DMS 273 (cell line): ENCODE measurements around the gene TLE2.
"Not testable (repeated sequence)": the region's sequence is repeated elsewhere in the genome, so short reads cannot be mapped to it uniquely, and the experiment has no call there.

Experiments used
- DNase-seq: peaks from one replicate; lab custom pipeline; 2025; ENCODE audit not compliant: unreplicated experiment; lab: John Stamatoyannopoulos, UW

Gene TLE2

GRCh38 chr19:3038214-3038613 lies 9.1 kb upstream of the TLE2 start:
- DNase-seq = no peak

- DNase-seq = not testable (repeated sequence)
These were observed 8.0 kb upstream of the TLE2 start for GRCh38 chr19:3036977-3037544.

GRCh38 chr19:3036119-3036976 lies 7.3 kb upstream of the TLE2 start:
- peak; percentile 99 for DNase-seq

GRCh38 chr19:3035542-3036118 lies 6.5 kb upstream of the TLE2 start:
- DNase-seq = peak; percentile 100

DNA sequence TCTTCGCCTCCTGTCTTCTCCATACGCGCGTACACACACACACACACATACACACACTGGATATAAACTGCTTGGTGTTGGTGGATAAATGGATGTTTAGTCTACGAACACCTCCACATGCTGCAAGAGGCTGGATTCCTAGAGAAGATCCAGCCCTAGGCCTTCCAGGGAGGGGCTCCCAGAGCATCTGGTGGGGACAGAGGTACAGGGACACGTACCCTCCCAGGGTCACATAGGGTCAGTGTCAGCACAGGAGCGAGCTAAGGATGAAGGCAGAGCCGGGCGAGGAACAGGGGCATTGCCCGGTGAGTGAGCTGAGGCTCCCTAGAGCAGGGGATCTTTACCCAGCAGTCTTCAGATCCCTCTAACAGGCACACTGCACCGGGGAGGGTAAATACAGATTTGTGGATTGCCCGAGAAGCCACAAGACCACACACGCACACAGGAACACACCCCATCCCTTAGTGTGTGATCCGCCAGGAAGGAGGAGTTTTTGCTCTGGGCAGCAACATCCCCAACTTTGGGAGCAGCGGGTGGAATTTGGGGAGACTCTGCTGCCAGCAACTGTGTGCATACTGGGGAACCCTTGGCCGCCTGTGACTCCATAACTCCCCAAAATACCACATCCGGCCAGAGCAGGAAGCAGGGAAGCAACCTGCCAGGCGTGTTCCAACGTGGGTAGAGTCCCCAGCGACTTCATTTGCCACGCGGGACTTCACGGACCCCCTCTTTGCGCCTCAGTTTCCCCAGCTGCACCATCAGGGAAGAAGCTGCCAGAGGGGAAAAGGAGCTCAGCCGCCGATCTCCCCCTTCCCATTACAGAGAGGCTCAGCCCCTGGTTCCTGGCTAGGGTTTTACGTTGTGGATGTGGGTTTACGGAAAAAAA lies 5.8 kb upstream of the TLE2 start:
- peak; percentile 67 for DNase-seq

DNA sequence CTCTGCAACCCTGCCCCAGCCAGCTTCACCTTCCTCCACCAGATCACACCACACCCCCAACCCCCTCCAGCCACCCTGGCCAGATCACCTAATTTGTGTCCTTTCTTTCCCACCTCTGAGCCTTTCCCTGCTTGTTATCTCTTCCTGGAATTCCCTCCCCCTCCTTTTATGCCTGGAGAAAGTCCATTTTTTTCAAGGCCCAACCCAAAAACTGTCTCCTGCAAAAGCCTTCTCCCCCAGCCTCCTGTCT lies 5.3 kb upstream of the TLE2 start:
- no peak for DNase-seq

- no peak for DNase-seq
These were observed 4.7 kb upstream of the TLE2 start for GRCh38 chr19:3033595-3034405.

DNA sequence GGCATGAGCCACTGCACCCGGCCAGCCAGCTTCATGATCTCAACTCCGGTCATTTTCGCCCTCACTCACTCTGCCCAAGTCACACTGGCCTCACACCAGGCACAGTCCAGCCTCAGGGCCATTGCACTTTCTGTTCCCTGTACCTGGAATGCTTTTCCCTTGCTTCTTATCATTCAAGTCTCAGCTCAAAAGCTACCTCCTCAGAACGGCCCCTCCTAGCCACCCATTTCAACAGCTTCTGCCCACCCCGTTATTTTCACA lies 2.5 kb upstream of the TLE2 start:
- DNase-seq = no peak

DNA sequence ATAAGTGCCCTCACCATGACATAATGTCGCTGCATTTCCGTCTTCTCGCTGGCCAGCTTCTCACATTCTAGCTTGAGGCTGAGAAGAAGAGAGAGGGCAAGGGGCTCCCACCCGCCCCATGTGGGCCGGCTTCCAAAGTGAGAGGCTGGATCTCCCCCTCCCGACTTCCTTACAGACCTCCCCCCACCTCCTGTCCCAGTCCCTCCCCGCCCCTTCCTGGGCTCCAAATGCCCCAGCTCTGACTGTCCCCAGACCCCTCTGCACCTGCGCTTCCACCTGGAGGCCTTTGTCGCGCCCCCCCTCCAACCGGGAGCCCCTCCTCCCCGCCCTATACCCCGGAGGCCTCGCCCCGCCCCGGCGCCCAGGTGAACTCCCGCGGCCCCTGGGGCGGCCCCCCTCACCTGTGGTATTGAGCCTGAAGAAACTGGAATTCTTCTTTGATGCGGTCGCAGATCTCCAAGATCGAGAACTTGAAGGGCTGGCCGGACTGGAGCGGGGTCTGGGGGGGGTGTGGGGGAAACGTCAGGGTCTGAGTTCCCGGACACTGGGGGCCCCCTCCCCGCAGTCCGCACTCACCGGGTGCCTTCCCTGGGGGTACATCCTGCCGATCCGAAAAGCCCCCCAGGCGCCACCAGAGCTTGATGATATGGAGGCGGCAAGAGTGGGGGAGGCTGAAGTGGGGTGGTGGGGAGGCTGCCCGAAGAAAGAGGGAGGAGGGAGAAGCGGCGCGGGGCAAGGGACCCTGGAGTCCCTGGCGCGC lies 595 bp downstream of the TLE2 start:
- no peak for DNase-seq

DNA sequence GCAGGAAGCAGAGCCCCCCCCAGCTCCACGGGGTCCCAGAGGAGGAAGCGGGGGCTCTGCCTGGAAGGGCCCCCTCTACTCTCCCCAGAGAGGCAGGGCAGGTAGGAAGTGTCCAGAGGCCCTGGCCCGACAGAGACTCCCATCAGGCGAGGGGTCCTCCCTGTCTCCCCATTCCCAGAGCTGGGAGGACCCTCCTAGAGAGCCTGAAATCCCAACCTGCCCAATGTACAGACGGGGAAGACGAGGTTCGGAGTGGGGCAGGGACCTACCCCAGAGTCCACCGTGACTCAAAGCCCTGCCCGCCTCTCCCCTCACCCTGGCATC lies 1.1 kb downstream of the TLE2 start:
- no peak for DNase-seq

DNA sequence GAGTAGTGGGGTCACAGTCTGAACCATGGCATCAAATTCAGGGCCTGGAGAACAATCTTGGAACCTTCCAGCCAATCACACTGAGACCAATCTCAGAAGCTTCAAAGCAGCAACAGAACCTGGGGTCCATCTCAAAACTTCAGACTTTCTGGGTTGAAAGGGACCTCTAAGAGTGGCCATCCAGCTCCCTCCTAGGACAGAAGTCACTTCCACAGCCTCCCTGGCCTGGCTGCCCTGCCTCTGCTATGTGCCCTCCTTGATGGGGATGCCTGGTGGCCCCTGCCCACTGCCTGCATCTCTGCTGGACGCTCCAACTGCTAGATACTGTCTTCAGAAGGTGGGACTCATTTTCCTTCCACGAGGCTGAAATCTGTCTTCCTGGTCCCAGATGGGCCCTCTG lies 1.8 kb downstream of the TLE2 start:
- no peak for DNase-seq

- no peak for DNase-seq
These were observed 2.3 kb downstream of the TLE2 start for GRCh38 chr19:3026768-3027167.

- DNase-seq = no peak
These were observed 3.6 kb downstream of the TLE2 start for GRCh38 chr19:3025549-3025886.

DNA sequence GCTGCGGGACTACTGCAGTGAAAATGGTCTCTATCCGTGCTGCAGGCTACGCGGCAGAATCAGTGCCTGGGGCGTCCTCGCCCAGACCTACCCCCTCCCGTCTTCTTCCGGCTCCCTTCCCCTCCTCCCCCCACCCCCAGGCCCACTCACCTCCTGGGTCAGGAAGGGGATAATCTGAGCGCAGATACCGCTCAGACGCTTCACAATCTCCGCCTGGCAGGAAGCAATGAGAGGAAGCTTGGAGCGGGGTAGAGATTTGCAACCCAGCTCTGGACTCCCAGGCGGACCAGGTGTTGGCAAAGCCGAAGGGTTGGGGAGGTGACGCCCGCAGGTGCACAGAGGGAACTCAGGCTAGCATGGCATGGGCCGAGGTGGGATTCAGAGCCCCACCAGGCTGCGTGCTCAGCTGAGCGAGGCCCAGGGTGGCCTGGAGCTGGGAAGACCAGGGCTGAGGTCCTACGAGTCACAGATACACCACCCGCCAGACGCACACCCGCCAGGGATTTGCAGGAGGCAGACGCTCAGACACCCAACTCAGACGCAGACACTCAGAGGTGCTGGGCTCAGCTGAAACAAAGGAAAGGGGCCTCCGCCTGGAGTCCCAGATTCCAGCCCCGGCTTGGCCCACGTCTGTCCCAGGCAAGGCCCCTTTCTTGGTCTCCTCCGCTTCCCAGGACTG lies 4.1 kb downstream of the TLE2 start:
- no peak for DNase-seq

DNA sequence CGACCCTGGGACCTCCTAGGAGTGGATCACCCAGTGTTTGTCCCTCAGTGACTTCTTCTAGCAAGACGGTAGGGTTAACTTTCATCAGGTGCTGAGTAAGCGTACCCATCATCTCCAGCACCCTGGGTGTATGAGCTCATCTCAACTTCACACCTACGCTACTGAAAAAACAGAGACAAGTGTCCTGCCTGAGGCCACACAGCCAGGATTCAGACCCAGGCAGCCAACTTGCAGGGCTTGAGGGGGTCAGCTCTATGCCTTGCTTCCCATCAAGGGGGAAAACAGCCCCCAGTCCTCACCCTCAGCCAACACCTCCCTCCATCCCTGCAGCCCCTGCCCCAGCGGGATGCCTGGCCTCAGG lies 4.6 kb downstream of the TLE2 start:
- DNase-seq = no peak

DNA sequence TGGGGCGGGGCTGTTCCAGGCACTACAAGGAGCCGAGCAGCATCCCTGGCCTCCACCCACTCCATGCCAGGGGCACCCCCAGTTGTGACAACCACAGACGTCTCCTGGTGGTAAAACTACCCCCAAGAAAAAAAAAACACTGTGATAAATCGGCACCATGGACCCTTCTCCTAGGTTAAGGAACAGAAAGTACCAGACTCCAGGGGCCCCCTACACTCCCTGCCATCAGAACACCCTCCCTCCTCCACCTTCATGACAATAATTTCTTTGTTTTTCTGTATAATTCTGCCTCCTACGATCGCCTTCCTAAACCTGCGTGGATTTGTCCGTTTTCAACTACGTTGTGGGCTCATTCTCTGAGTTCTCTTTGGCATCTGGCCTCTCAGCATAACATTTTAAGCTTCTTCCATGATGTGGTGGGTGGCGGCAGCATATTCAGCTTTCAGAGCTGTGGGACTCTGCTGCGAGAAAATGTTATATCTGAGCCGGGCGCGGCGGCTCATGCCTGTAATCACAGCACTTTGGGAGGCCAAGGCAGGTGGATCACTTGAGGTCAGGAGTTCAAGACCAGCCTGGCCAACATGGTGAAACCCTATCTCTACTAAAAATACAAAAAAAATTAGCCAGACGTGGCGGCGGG lies 8.6 kb downstream of the TLE2 start:
- DNase-seq = no peak

- no peak for DNase-seq
These were observed 9.7 kb downstream of the TLE2 start for GRCh38 chr19:3019211-3019854.

DNA sequence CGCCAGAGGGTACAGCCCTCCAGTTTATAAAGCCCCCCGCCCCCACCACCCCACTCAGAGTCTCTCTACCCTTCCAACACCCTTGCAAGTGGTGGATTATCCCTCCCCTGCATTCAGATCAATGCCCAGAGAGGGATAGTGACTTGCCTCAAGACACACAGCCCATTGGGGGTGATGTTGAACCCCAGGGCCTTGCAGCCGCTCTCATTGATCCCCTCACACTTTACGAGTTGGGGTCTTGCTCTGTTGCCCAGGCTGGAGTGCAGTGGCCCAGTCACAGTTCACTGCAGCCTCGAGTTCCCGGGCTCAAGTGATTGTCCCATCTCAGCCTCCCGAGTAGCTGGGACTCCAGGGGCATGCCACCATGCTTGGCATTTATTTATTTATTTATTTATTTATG lies 11.2 kb downstream of the TLE2 start:
- no peak for DNase-seq
